Stimulated activated CD4-positive, alpha-beta T cell treated with anti-CD3 and anti-CD28 coated beads, Interleukin-4, amount 100 ng/mL, for 24 hours (primary cell): ENCODE data around the gene WNT3A.

ENCODE experiments used
- DNase-seq: peaks from one replicate; pipeline ENCODE4 v3.0.0-alpha.2; 2020

The WNT3A gene

GRCh38 chr1:228104526-228105269, 97.9 kb downstream of the WNT3A start:
- DNase-seq = no peak

- no peak for DNase-seq
These were observed 98.6 kb downstream of the WNT3A start for GRCh38 chr1:228105270-228105995.

- DNase-seq = no peak
These were observed 99.4 kb downstream of the WNT3A start for GRCh38 chr1:228105996-228106799.

GRCh38 chr1:228106800-228107054, 99.9 kb downstream of the WNT3A start:
- DNase-seq = no peak

- no peak for DNase-seq
These were observed 100.8 kb downstream of the WNT3A start for GRCh38 chr1:228107636-228108035.

GRCh38 chr1:228108055-228108690, 101.4 kb downstream of the WNT3A start:
- DNase-seq = no peak

GRCh38 chr1:228108742-228109072, 101.9 kb downstream of the WNT3A start:
- no peak for DNase-seq

GRCh38 chr1:228109073-228109961, 102.5 kb downstream of the WNT3A start, which contains the start of gene MRPL55:
Gene MRPL55, minus strand, starts transcription at chr1:228109299. Its CDS starts 1,039 bp downstream, at chr1:228108260.
- DNase-seq = peak; percentile 98

- no peak for DNase-seq
These were observed 103.2 kb downstream of the WNT3A start for GRCh38 chr1:228109962-228110488.

GRCh38 chr1:228110556-228110955, 103.8 kb downstream of the WNT3A start:
- no peak for DNase-seq
